ENCODE measurements around the gene CFAP45.

The CFAP45 gene

DNA sequence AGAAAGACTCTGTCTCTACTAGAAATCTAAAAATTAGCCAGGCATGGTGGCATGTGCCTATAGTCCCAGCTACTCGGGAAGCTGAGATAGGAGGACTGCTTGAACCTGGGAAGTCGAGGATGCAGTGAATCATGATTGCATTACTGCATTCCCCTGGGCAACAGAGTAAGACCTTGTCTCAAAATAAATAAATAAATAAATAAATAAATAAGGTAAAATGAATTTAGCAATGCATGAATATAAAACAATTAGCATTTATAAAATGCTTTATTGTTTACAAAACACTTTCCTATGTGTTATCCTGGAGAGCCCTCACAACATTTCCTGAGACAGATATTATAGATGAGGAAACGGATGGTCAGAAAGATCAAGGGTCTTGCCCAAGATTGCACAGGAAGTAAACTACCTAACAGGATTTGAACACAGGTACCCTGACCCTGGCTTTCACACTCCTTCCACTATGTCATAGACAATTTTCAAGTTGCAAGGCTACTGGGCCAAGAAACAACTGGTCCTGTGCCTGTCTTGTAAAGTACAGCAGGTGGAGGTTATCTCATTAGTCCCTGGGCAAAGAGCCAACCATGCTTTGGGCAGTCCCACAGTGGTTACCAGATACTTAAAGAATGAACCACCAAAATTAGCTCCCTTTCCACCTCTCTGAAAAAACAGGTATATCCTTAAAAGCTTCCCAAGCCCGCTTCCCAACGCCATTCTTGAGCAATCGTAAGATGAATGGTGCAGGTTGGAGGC, 22.1 kb downstream of the CFAP45 start:
- no peak for DNase-seq (ENCODE audit: low read depth)

- DNase-seq (ENCODE audit: low read depth), result no peak
Measured at GRCh38 chr1:159873530-159874143, 26.3 kb downstream of the CFAP45 start.

- no peak for DNase-seq (ENCODE audit: low read depth)
Measured at GRCh38 chr1:159872891-159873290, 27.1 kb downstream of the CFAP45 start.

DNA sequence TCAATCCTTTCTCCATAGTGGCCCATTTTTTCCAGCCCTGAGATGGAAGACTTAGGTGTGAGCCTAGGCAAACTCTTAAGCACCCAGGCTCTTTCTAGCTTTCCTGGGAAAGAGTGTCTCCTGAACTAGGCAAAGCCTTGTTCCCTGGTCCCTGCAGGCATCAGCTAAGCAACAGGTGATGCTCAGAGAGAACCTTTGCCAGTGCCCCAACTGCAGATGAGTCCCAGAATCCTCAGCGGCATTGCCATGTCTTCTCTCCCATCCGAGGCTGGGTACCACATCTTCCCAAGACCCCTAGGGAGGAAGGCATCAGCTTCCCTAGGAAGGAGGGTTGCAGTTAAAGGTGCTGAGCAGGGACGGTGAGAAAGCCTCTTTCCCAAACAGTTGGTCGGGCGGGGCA, 29.3 kb downstream of the CFAP45 start:
- DNase-seq (ENCODE audit: low read depth), result no peak

DNA sequence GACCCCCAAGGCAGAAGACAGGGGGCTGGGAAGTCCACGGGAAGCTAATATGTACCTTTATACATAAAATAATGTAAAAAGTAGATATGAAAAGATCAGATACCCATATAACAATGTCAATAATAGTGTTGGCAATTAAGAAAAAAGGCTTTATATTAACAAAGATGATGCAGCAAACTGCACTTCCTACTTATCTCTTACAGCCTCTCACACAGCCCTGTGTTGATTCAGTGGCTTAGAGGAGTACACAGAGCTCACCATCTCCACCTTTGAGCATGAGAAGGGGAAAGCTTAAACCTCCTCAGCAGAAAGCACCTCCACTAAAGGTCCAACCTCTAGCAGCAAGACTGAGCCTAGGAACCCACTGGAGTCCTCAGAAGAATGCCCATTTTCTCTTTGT, 30.4 kb downstream of the CFAP45 start:
- DNase-seq (ENCODE audit: low read depth), result no peak

DNA sequence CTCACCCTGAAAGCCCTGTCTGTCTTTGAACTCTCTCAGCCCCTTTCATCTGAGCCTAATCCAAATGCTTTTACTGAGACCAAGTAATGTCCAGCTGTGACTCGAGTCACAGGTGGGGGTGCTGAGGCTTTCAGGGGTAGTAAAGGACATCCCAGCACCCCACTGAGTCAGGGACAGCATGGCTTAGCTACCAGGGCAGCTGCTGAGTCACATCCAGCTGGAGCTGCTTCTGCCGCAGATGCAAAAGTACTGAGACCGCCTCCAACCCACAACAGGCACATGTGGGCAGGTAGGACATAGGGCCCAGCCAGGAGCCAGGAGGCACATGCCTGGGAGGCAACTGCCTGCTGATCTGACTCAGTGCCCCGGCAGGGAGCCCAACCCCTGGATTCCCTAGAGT, 30.8 kb downstream of the CFAP45 start:
- no peak for DNase-seq (ENCODE audit: low read depth)

DNA sequence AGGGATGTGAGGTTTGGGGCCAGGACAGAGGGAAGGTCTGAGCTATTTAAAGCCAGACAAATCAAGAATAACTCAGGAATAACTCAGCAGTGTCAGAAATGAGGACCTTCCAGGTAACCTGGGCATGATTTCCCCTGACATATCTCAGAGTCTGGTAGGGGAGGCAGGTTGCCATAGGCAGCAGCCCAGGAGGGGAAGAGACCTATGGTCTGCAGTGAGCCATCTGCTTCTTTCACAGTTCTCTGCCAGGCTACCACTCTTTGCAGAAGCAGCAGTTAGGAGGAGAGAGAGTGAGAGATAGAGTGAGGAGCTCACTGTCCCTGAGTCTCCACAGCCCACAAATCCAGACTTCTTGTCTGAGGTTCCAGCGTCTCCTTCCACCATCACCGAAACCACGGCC, 31.2 kb downstream of the CFAP45 start:
- DNase-seq (ENCODE audit: low read depth), result no peak

DNA sequence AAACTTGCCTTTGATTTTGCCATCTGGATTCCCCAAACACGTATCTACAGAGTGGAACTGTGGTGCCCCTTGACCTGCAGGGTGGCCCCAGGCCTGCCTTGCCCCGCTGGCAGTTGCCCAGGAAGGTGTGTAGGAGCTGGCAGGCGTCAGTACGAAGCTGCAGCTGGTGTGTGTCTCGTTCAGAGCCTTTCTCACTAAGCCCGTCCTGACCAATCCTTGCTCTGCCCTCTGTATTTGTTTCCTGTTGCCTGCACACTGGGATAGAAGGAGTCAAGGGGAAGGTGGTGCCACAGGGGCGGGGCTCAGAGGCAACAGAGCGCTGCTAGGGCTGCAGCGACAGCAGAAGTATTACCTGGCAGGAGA, 32.3 kb downstream of the CFAP45 start:
- no peak for DNase-seq (ENCODE audit: low read depth)

DNA sequence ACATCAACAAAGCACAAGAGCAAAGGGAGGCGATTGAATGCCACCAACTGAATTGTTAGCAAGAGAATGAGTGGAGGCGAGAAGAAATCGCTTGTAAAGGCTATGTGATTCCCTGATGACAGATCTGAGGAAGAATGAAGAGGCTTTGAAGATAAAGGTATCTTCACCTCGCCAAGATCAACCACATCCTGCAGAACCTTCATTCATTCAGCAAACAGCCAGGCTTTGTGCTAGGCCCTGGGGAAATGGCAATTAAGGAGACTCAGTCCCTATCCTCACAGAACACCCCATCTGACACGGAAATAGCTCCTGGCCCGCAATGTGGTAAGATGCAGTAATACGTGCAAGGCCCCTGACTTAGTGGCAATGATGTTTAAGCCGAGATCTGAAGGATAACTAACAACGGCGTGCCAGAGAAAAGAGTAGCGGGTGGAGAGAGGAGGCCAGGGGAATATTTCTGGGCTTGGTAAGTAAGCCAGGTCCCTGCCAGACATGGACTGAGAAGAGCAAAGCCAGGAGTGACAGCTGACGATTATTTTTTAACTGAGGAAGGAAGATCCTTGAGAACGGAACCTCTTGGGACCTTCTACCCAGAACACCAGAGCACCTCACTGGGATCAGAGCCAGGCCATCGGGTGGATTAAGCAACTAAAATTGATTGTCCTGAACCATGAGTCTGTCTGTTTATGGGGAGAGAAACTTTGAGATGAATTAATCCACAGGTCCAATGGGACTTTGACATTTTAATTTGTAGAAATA, 32.9 kb downstream of the CFAP45 start:
- no peak for DNase-seq (ENCODE audit: low read depth)

- no peak for DNase-seq (ENCODE audit: low read depth)
Measured at GRCh38 chr1:159866066-159866465, 33.9 kb downstream of the CFAP45 start.

GRCh38 chr1:159864262-159864661, 35.7 kb downstream of the CFAP45 start:
- DNase-seq (ENCODE audit: low read depth), result no peak

DNA sequence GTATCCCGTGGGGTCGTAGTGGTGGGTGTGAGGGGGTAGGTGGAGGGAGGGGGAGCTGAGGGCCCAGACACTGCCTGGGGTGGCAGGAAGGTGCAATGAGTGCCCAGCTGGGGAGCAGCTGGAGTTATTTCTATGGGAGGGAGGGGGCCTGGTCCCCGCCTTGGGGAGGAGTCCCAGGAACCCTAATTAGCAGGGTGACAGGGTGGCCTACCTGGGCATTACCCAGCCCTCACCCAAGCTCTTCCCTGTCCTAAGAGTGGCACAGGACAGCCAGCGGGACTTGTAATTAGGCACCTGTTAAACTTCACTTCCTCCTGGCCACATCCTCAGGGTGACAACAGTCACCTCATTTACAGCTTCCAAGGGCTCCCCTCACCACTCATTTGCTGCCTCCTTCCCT, 37.4 kb downstream of the CFAP45 start, which contains the start of gene VSIG8:
Gene VSIG8 (minus strand): TSS at position 101 of the 400 bp plus-strand sequence. CDS start 136 bp downstream, outside the sequence.
- DNase-seq (ENCODE audit: low read depth), result no peak

GRCh38 chr1:159862031-159862430, 37.9 kb downstream of the CFAP45 start:
- DNase-seq (ENCODE audit: low read depth), result no peak

GRCh38 chr1:159861218-159861617, 38.7 kb downstream of the CFAP45 start:
- no peak for DNase-seq (ENCODE audit: low read depth)

DNA sequence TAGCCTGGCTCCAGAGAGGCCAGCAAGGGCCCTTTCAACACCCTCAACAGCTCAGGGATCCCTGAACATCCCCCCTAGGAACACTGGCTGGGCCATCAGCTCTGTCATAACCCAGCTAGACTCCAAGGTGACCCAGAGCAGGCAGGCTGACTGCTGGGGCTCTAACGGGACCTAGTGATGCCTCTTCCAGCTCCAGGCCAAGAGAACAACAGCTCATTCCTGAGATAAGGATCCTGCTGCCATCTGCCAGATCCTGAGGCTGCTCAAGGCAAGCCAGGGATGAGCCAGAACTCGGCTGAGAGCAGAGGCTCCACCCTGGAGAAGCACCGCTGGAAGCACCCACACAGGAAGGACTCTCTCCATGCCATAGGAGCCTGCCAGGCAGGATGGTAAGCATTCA, 39.5 kb downstream of the CFAP45 start:
- no peak for DNase-seq (ENCODE audit: low read depth)

GRCh38 chr1:159859767-159860322, 40.1 kb downstream of the CFAP45 start:
- no peak for DNase-seq (ENCODE audit: low read depth)

DNA sequence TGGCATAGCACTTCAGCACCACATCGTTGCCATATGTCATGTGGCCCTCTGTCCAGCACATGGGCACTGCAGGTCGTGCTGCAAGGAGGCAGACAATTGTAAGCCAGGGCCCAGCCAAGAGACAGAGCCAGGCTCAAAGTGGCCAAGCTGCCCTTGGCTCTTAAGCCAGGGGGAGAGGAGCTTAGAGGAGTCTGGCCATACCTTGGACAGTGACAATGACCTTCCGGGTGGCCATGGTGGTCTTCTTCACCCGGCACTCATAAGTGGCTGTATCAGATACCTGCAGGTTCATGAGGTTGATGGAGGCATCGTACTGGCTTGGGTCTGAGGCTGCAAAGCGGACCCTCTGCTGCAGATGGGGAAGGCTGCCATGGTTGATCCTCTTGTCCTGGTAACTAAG, 42.1 kb downstream of the CFAP45 start:
- DNase-seq (ENCODE audit: low read depth), result no peak

DNA sequence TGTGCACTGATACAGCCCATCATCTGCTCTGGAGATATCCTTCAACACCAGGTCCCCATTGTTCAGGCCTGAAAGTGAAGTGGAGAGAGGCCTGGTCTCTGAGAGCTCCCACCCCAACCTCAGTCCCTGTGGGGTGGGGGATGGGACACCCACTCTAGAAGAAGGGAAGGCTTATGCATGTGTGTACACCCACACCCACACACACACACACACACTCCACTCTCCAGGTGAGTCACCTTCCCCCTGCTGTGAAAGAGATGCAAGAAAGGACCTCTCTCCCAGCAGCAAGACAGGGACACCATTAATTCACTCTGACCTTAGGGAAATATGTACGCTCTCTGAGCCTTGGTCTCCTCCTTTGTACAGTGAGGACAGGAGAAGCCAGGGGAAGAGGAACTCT, 43.4 kb downstream of the CFAP45 start:
- no peak for DNase-seq (ENCODE audit: low read depth)

- DNase-seq (ENCODE audit: low read depth), result no peak
Measured at GRCh38 chr1:159855709-159856108, 44.3 kb downstream of the CFAP45 start.

DNA sequence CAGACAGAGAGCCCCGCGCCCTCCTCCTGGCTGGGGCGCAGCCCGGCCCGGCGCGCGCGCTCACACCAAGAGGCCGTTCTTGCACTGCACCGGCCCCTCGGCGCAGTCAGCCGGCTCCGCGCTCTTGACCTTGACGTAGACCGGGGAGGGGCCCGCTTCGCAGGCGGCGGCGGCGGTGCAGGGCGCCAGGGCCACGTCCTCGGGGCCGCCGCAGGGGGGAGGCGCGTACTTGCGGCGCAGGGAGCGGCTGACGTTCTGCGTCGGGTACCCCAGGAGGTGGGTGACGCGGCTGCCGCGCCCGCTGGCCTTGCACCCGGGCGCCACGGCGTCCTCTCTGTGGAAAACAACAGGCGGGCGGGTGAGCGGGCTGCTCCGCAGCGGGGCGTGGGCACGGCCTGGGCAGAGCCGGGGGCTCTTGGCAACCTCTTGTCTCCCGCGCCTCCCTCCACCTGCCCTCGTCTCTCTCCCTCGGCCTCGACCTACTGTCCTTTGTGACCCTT, 45.2 kb downstream of the CFAP45 start:
- DNase-seq (ENCODE audit: low read depth), result peak; percentile 53

DNA sequence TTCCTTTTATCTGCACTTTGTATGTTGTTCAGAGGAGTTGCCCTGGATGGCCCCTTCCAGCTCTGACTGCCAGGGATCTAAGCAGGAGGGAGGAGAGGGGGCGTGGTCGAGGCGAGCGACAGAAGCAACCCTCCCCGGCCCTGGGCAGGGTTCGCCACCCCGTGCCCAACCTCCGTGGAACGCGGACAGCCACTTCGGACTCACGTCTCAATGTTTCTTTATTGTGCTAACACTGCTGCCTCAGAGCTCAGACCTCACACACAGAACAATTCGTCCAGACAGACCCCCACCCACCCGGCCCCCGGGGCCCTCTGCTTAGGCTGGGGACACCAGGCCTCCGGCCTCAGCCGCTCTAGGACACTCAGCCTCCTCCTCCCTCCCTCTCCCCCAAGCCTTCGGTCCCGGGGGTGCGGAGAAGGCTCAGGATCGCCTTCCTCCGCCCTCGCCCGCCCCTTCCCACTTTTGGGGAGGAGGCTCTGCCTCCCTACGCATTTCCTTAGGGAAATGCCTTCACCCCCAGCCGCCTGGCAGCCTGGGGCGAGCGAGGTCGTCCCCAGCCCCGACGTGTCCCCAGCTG, 45.8 kb downstream of the CFAP45 start:
- DNase-seq (ENCODE audit: low read depth), result no peak

- DNase-seq (ENCODE audit: low read depth), result no peak
Measured at GRCh38 chr1:159853417-159854115, 46.4 kb downstream of the CFAP45 start.
